Progenitor cell of endocrine pancreas (in vitro differentiated cells): Measurements from ENCODE around the gene GALNT14. TPM values are rescaled to one million over a fixed set of nuclear protein-coding genes. Genes with fewer than 3 reads are reported as not detected.

Source experiments
- DNase-seq: peaks from one replicate; pipeline ENCODE4 v3.0.0; 2021; ENCODE audit warnings: low spot score; ENCODE audit not compliant: unreplicated experiment
- H3K27ac Mint-ChIP-seq: 2 replicates; pipeline ENCODE4 v1.8.0; 2021; ENCODE audit warnings: mild to moderate bottlenecking, moderate library complexity, mixed read lengths
- H3K27me3 Mint-ChIP-seq: 2 replicates; pipeline ENCODE4 v1.8.0; 2021; ENCODE audit warnings: mixed read lengths
- H3K36me3 Mint-ChIP-seq: 2 replicates; pipeline ENCODE4 v1.8.0; 2022; ENCODE audit warnings: mixed read lengths; ENCODE audit not compliant: insufficient read depth
- H3K4me1 Mint-ChIP-seq: 2 replicates; pipeline ENCODE4 v1.8.0; 2021; ENCODE audit warnings: low read depth, mixed read lengths
- H3K4me3 Mint-ChIP-seq: 2 replicates; pipeline ENCODE4 v1.8.0; 2021; ENCODE audit warnings: low read depth, mild to moderate bottlenecking, moderate library complexity, mixed read lengths
- H3K9me3 Mint-ChIP-seq: 2 replicates; pipeline ENCODE4 v1.8.0; 2021; ENCODE audit warnings: low read depth, mixed read lengths
- CTCF ChIP-seq: fragments of 200-600 bp; sonication (generic); IDR thresholded peaks from one replicate; pipeline ENCODE4 v1.5.0; 2021; ENCODE audit warnings: antibody characterized with exemption, mild to moderate bottlenecking; ENCODE audit not compliant: unreplicated experiment
- total RNA-seq: library from RNA; stranded (reverse); gene quantifications from 2 replicates; pipeline ENCODE4 v1.2.1, GENCODE V29; 2021

The GALNT14 gene
- total RNA-seq, 1 donor from 2014 or later = 0.91 TPM

- no peak overlapping the region for H3K4me3 Mint-ChIP-seq
Measured at GRCh38 chr2:30894498-30895119, 243.6 kb downstream of the GALNT14 start.

GRCh38 chr2:30888852-30889409 is 249.3 kb downstream of the GALNT14 start:
- Mint-ChIP-seq H3K4me3 (no peak overlapping the region), H3K4me1 (no peaks in the 10 kb centered on the region), H3K27me3 (peaks cover 4% of the 10 kb centered on the region), H3K27ac (no peak overlapping the region), H3K36me3 (no peaks in the 10 kb centered on the region), H3K9me3 (peaks cover 4% of the 10 kb centered on the region)
- no peak for DNase-seq
- no peak for TF ChIP-seq CTCF

More at GRCh38 chr2:30894498-30895119, 243.6 kb downstream of the GALNT14 start:
- H3K36me3 Mint-ChIP-seq = no peaks in the 10 kb centered on the region
- H3K27ac Mint-ChIP-seq = no peak overlapping the region
- H3K4me1 Mint-ChIP-seq = no peaks in the 10 kb centered on the region
- no peak for TF ChIP-seq CTCF
- H3K9me3 Mint-ChIP-seq = peaks cover 4% of the 10 kb centered on the region
- peaks cover 12% of the 10 kb centered on the region for H3K27me3 Mint-ChIP-seq
- no peak for DNase-seq

GRCh38 chr2:30886080-30886479 is 252.2 kb downstream of the GALNT14 start:
- Mint-ChIP-seq H3K4me1 (no peaks in the 10 kb centered on the region), H3K4me3 (no peak overlapping the region), H3K27ac (no peak overlapping the region), H3K27me3 (peaks cover 4% of the 10 kb centered on the region), H3K36me3 (no peaks in the 10 kb centered on the region), H3K9me3 (no peaks in the 10 kb centered on the region)
- DNase-seq = no peak
- no peak for TF ChIP-seq CTCF

- Mint-ChIP-seq H3K4me3 (no peak overlapping the region), H3K4me1 (no peaks in the 10 kb centered on the region), H3K27me3 (no peaks in the 10 kb centered on the region), H3K27ac (no peak overlapping the region), H3K36me3 (no peaks in the 10 kb centered on the region), H3K9me3 (no peaks in the 10 kb centered on the region)
- TF ChIP-seq CTCF = no peak
- no peak for DNase-seq
Measured at GRCh38 chr2:30883822-30884221, 254.4 kb downstream of the GALNT14 start.

GRCh38 chr2:30883184-30883583 is 255.1 kb downstream of the GALNT14 start:
- no peak for DNase-seq
- Mint-ChIP-seq H3K4me1 (no peaks in the 10 kb centered on the region), H3K27ac (no peak overlapping the region), H3K4me3 (no peak overlapping the region), H3K9me3 (no peaks in the 10 kb centered on the region), H3K27me3 (no peaks in the 10 kb centered on the region), H3K36me3 (no peaks in the 10 kb centered on the region)
- no peak for TF ChIP-seq CTCF
